H9 (cell line): ENCODE results near the gene TRUB2. TPM values are rescaled to one million over a fixed set of nuclear protein-coding genes. Genes with fewer than 3 reads are reported as not detected.

Experiments used
- DNase-seq: peaks from one replicate; pipeline ENCODE4 v3.0.0-alpha.2; 2017
- H2AFZ ChIP-seq: one replicate; pipeline ENCODE4 v1.6.1; 2013; ENCODE audit warnings: mild to moderate bottlenecking, low read length, control low read depth, moderate library complexity
- H2AK5ac ChIP-seq: 2 replicates; pipeline ENCODE4 v1.6.1; 2013; ENCODE audit warnings: low read length, control low read depth, mixed read lengths; ENCODE audit not compliant: insufficient read length
- H2BK120ac ChIP-seq: one replicate; pipeline ENCODE4 v1.6.1; 2013; ENCODE audit warnings: low read depth, mild to moderate bottlenecking, low read length, control low read depth, inconsistent platforms; ENCODE audit not compliant: poor library complexity, severe bottlenecking
- H2BK12ac ChIP-seq: 2 replicates; pipeline ENCODE4 v1.6.1; 2013; ENCODE audit warnings: low read length, control low read depth, mixed read lengths, low read depth; ENCODE audit not compliant: insufficient read length
- H2BK15ac ChIP-seq: 2 replicates; pipeline ENCODE4 v1.6.1; 2013; ENCODE audit warnings: low read depth, low read length, control low read depth
- H2BK20ac ChIP-seq: one replicate; pipeline ENCODE4 v1.6.1; 2013; ENCODE audit warnings: low read depth, mild to moderate bottlenecking, low read length, control low read depth, inconsistent platforms; ENCODE audit not compliant: poor library complexity, severe bottlenecking
- H2BK5ac ChIP-seq: 2 replicates; pipeline ENCODE4 v1.6.1; 2013; ENCODE audit warnings: low read length, control low read depth, mixed read lengths; ENCODE audit not compliant: insufficient read length
- H3K14ac ChIP-seq: 2 replicates; pipeline ENCODE4 v1.6.1; 2013; ENCODE audit warnings: low read length, control low read depth; ENCODE audit not compliant: insufficient read depth
- H3K18ac ChIP-seq: 2 replicates; pipeline ENCODE4 v1.6.1; 2013; ENCODE audit warnings: low read depth, mild to moderate bottlenecking, mixed read lengths, low read length, control low read depth; ENCODE audit not compliant: insufficient read length
- H3K23ac ChIP-seq: 2 replicates; pipeline ENCODE4 v1.6.1; 2013; ENCODE audit warnings: low read length, control low read depth, mixed read lengths, low read depth; ENCODE audit not compliant: insufficient read length
- H3K23me2 ChIP-seq: 2 replicates; pipeline ENCODE4 v1.6.1; 2013; ENCODE audit warnings: low read depth, mild to moderate bottlenecking, mixed read lengths, low read length, control low read depth; ENCODE audit not compliant: insufficient read length, poor library complexity, severe bottlenecking
- H3K27ac ChIP-seq: 2 replicates; pipeline ENCODE4 v1.5.1; 2013; ENCODE audit warnings: low read length, control low read depth, mixed read lengths, low read depth; ENCODE audit not compliant: insufficient read length
- H3K27me3 ChIP-seq: 2 replicates; pipeline ENCODE4 v1.6.1; 2013; ENCODE audit warnings: low read length, control low read depth, inconsistent platforms; ENCODE audit not compliant: insufficient read depth
- H3K4ac ChIP-seq: 2 replicates; pipeline ENCODE4 v1.6.1; 2013; ENCODE audit warnings: low read depth, mild to moderate bottlenecking, control low read depth, inconsistent platforms, low read length, moderate library complexity
- H3K4me1 ChIP-seq: 2 replicates; pipeline ENCODE4 v1.6.1; 2013; ENCODE audit warnings: low read length, control low read depth, inconsistent platforms; ENCODE audit not compliant: insufficient read depth
- H3K4me2 ChIP-seq: 2 replicates; pipeline ENCODE4 v1.6.1; 2013; ENCODE audit warnings: low read length, control low read depth, mixed read lengths; ENCODE audit not compliant: insufficient read length, insufficient read depth
- H3K56ac ChIP-seq: 2 replicates; pipeline ENCODE4 v1.6.1; 2013; ENCODE audit warnings: low read depth, mild to moderate bottlenecking, mixed read lengths, low read length, control low read depth; ENCODE audit not compliant: insufficient read length
- H3K79me1 ChIP-seq: 2 replicates; pipeline ENCODE4 v1.6.1; 2013; ENCODE audit warnings: low read depth, mild to moderate bottlenecking, moderate library complexity, low read length, control low read depth, inconsistent platforms; ENCODE audit not compliant: insufficient read depth, poor library complexity, severe bottlenecking
- H3K79me2 ChIP-seq: 2 replicates; pipeline ENCODE4 v1.6.1; 2013; ENCODE audit warnings: low read length, control low read depth, inconsistent platforms; ENCODE audit not compliant: insufficient read depth
- H3K9ac ChIP-seq: 2 replicates; pipeline ENCODE4 v1.6.1; 2013; ENCODE audit warnings: low read length, control low read depth, mixed read lengths; ENCODE audit not compliant: insufficient read length; ENCODE audit errors: extremely low read depth
- H3K9me3 ChIP-seq: one replicate; pipeline ENCODE4 v1.6.1; 2013; ENCODE audit warnings: low read depth, low read length, inconsistent platforms; ENCODE audit not compliant: control insufficient read depth
- H3T11ph ChIP-seq: one replicate; pipeline ENCODE4 v1.6.1; 2013; ENCODE audit warnings: mild to moderate bottlenecking, low read length, control low read depth, inconsistent platforms
- H4K20me1 ChIP-seq: one replicate; pipeline ENCODE4 v1.6.1; 2013; ENCODE audit not compliant: control insufficient read depth, insufficient read length, insufficient read depth
- H4K5ac ChIP-seq: 2 replicates; pipeline ENCODE4 v1.6.1; 2013; ENCODE audit warnings: low read depth, mild to moderate bottlenecking, mixed read lengths, low read length, control low read depth; ENCODE audit not compliant: insufficient read length
- H4K8ac ChIP-seq: replicated peaks from 2 replicates; pipeline ENCODE4 v1.6.1; 2013; ENCODE audit warnings: low read length, control low read depth, mixed read lengths, low read depth; ENCODE audit not compliant: insufficient read length
- H4K91ac ChIP-seq: 2 replicates; pipeline ENCODE4 v1.6.1; 2013; ENCODE audit warnings: low read depth, mild to moderate bottlenecking, moderate library complexity, mixed read lengths, low read length, control low read depth; ENCODE audit not compliant: insufficient read length
- H3K27ac Mint-ChIP-seq, 3 experiments: 2 replicates in 2 of 3; 3 replicates in 1 of 3; pipeline ENCODE4 v1.8.0; 2020 to 2021; ENCODE audit warnings: mixed read lengths in 3 of 3, mild to moderate bottlenecking in 1 of 3, moderate library complexity in 1 of 3
- H3K27me3 Mint-ChIP-seq: 2 replicates; pipeline ENCODE4 v1.8.0; 2021; ENCODE audit warnings: low read depth, mild to moderate bottlenecking, moderate library complexity, mixed read lengths
- H3K36me3 Mint-ChIP-seq, 3 experiments: 2 replicates in 2 of 3; 3 replicates in 1 of 3; pipeline ENCODE4 v1.8.0; 2020 to 2021; ENCODE audit warnings: low read depth in 3 of 3, mixed read lengths in 3 of 3; ENCODE audit not compliant: insufficient read depth in 1 of 3
- H3K4me1 Mint-ChIP-seq, 2 experiments: 2 replicates each; pipeline ENCODE4 v1.8.0; 2020; ENCODE audit warnings: mixed read lengths in 2 of 2
- H3K4me3 Mint-ChIP-seq, 2 experiments: 2 replicates in 1 of 2; 3 replicates in 1 of 2; pipeline ENCODE4 v1.8.0; 2020 to 2021; ENCODE audit warnings: mild to moderate bottlenecking in 2 of 2, mixed read lengths in 2 of 2, moderate library complexity in 1 of 2
- H3K9me3 Mint-ChIP-seq, 2 experiments: 2 replicates in 1 of 2; 3 replicates in 1 of 2; pipeline ENCODE4 v1.8.0; 2020; ENCODE audit warnings: mild to moderate bottlenecking in 2 of 2, mixed read lengths in 2 of 2, moderate library complexity in 1 of 2
- CTCF ChIP-seq: fragments of 200-600 bp; sonication (generic); conservative IDR thresholded peaks from 3 replicates; pipeline ENCODE4 v1.8.0; 2021; ENCODE audit warnings: antibody characterized with exemption, mild to moderate bottlenecking
- WGBS: extraction: QIAGEN DNeasy Blood & Tissue Kit; methylation state at CpG from one replicate; pipeline ENCODE4 v1.1.7; 2013; ENCODE audit warnings: missing lambda C conversion rate, low lambda C conversion rate, mixed read lengths; ENCODE audit not compliant: insufficient read length; ENCODE audit errors: extremely low coverage; 5-methylcytosine and 5-hydroxymethylcytosine counted together
- total RNA-seq: library from RNA; stranded (reverse); gene quantifications from 2 replicates; pipeline ENCODE4 v1.2.1, GENCODE V29; 2021

Gene TRUB2
- total RNA-seq, 1 experiment from 2014 or later = 38.3 TPM

- Histone ChIP-seq H2BK120ac (no peak overlapping the region), H2BK15ac (no peak overlapping the region), H4K5ac (no peak overlapping the region), H2AK5ac (no peak overlapping the region), H3K4me1 (no peaks in the 10 kb centered on the region), H3K56ac (no peak overlapping the region), H2AFZ (no peak overlapping the region), H3K9ac (no peak overlapping the region), H3K23me2 (peaks cover 7% of the 10 kb centered on the region), H3K23ac (no peak overlapping the region), H3T11ph (no peak overlapping the region), H3K9me3 (no peaks in the 10 kb centered on the region), H2BK12ac (no peak overlapping the region), H2BK5ac (no peak overlapping the region), H4K8ac (no peak overlapping the region), H4K20me1 (no peaks in the 10 kb centered on the region), H3K79me2 (peaks cover 2% of the 10 kb centered on the region; the same call in 1 of the 2 replicates), H4K91ac (no peak overlapping the region), H3K27ac (no peak overlapping the region), H3K18ac (no peak overlapping the region), H2BK20ac (no peak overlapping the region), H3K14ac (no peak overlapping the region), H3K79me1 (peaks cover 3% of the 10 kb centered on the region), H3K27me3 (no peaks in the 10 kb centered on the region), H3K4ac (no peak overlapping the region), H3K4me2 (peak overlapping the region; percentile 47)
- no peak for TF ChIP-seq CTCF
- WGBS = no CpG with 5 or more reads among the region's 12 CpGs
- Mint-ChIP-seq H3K4me1 (peaks cover 6 to 12% of the 10 kb centered on the region in 2 experiments), H3K27me3 (no peaks in the 10 kb centered on the region), H3K36me3 (peaks cover 0 to 23% (median 12%) of the 10 kb centered on the region in 3 experiments; a peak in 6 of 7 replicates), H3K9me3 (no peaks in the 10 kb centered on the region; a peak in 1 of 5 replicates), H3K4me3 (peak overlapping the region; percentile 98 to 99), H3K27ac (peak overlapping the region in 2 of 3 experiments; percentile 68 to 87; a peak in 2 of 7 replicates)
- DNase-seq = no peak
Observed at GRCh38 chr9:128323791-128324190, 1.5 kb upstream of the TRUB2 start.
